Cardiac fibroblast (primary cell): ENCODE data around the gene ACBD3.

ENCODE experiments used
- DNase-seq, 2 donors: peaks; one replicate each; pipeline versions ENCODE4 v3.0.0 to v3.0.0-alpha.2; 2010; ENCODE audit warnings: low read depth in 2 of 2
- H3K4me3 ChIP-seq, 2 donors: replicated peaks in 1 of 2; 1 replicate in 1 of 2; 2 replicates in 1 of 2; pipeline ENCODE4 v1.5.1; 2011; ENCODE audit warnings: low read depth in 2 of 2, low read length in 2 of 2, mild to moderate bottlenecking in 2 of 2, moderate library complexity in 1 of 2
- TF ChIP-seq, protein P1 (sequence below): IDR thresholded peaks from one replicate; pipeline ENCODE4 v1.5.1; 2011; ENCODE audit warnings: low read depth, mild to moderate bottlenecking, low read length, inconsistent platforms

Gene ACBD3

DNA sequence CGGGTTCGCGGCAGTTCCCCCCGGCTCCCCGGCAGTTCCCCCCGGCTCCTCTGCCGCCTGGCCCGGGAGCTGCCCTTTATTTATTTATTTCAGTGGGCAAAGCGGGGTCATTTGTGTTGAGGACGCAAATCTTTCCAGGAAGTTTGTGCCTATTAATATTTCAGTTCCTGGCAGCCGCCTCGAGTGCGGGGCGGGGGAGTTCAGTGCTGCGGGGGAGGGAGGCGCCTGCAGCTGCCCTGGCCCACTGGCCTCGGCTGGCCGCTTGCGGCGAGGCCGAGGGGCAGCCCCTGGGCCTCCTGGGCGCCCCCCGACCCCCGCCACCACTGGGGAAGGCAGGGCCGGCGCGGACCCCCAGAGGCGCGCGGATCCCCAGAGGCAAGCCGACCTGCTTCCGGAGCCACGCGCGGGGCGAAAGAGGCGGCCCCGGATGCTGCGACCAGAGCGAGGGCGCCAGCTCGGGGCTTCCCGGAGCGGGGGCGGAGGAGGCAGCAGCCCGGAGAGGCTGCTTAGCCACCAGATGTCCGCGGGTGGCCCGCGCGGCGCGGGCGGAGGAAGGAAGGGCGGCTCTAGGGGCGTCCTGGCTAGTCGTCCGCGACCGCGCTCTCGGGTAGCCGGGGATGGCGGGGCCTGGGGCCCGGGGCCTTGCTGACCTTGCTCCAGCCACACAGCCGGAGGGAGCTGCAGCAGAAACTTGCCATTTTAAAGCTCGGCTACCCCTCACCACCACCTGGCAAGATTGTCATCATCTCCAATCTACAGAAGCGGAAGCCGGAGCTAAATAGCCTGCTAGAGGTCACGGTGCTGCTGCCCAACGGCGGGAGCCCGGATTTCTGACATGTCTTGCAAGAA, 76.1 kb downstream of the ACBD3 start:
- TF ChIP-seq, protein P1, sequence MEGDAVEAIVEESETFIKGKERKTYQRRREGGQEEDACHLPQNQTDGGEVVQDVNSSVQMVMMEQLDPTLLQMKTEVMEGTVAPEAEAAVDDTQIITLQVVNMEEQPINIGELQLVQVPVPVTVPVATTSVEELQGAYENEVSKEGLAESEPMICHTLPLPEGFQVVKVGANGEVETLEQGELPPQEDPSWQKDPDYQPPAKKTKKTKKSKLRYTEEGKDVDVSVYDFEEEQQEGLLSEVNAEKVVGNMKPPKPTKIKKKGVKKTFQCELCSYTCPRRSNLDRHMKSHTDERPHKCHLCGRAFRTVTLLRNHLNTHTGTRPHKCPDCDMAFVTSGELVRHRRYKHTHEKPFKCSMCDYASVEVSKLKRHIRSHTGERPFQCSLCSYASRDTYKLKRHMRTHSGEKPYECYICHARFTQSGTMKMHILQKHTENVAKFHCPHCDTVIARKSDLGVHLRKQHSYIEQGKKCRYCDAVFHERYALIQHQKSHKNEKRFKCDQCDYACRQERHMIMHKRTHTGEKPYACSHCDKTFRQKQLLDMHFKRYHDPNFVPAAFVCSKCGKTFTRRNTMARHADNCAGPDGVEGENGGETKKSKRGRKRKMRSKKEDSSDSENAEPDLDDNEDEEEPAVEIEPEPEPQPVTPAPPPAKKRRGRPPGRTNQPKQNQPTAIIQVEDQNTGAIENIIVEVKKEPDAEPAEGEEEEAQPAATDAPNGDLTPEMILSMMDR, result no peak
- peak overlapping the region; percentile 47 to 48 for H3K4me3 ChIP-seq
- peak; percentile 65 to 87 for DNase-seq

DNA sequence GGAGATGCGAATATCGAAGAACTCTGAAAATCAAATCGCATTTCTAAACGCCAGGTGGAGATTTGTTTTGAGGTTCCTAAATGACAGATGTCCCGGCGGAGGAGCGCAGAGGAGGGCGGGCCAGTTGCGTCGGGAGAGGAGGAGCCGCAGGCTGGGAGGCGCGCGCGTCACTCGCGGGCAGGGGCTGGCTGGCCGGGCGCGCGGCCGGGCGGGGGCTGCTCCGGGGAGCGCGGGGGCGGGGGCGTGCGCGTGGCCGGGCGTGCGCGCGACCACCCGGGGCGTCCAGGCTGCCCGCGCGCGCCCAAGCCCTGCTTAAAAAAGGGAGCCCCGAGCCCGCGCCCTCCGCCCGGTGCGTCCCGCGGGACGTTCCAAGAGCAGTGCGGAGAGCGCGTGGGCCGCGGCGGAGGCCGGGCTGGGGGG, 76.7 kb downstream of the ACBD3 start:
- peak; percentile 79 to 90 for DNase-seq
- TF ChIP-seq, protein P1, result no peak
- H3K4me3 ChIP-seq, result peak overlapping the region; percentile 47 to 48

DNA sequence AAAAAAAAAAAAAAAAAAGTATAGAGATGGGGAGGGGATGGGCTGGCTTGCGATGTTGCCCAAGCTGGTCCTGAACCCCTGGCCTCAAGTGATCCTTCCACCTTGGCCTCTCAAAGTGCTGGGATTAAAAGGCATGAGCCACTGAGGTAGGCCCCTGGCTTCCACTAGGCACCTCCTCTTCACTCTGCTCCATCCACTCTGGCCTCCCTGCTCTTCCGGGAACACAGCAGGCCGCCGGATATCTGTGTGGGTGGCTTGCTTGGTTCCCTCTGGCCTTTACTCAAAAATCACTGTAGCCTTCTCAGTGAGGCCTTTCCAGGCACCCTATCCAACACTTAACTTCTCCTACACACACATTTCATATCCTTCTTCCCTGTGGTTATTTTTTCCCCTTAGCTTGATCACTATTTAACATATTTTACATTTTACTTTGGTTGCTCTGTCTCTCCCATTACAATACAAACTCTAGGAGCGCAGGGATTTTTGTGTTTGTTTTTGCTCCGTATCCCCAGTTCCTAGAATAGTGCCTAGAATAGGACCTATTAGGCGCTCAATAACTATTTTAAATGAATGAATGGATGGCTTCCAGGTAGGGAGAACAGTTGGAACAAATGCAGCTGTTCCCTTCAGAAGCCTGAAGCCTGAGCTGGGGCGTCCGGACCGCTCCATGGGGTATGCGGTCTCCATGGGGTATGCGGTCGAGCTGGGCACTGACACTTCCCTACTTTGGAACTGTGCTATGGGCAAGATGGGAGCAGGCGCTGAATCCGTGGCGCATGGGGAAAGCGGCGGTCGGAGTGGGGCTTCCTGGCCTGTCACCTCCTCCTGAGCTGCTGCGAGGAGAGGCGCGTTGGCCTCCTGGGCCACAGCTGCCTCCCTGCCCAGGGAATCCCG, 77.4 kb downstream of the ACBD3 start:
- TF ChIP-seq, protein P1, result no peak

DNA sequence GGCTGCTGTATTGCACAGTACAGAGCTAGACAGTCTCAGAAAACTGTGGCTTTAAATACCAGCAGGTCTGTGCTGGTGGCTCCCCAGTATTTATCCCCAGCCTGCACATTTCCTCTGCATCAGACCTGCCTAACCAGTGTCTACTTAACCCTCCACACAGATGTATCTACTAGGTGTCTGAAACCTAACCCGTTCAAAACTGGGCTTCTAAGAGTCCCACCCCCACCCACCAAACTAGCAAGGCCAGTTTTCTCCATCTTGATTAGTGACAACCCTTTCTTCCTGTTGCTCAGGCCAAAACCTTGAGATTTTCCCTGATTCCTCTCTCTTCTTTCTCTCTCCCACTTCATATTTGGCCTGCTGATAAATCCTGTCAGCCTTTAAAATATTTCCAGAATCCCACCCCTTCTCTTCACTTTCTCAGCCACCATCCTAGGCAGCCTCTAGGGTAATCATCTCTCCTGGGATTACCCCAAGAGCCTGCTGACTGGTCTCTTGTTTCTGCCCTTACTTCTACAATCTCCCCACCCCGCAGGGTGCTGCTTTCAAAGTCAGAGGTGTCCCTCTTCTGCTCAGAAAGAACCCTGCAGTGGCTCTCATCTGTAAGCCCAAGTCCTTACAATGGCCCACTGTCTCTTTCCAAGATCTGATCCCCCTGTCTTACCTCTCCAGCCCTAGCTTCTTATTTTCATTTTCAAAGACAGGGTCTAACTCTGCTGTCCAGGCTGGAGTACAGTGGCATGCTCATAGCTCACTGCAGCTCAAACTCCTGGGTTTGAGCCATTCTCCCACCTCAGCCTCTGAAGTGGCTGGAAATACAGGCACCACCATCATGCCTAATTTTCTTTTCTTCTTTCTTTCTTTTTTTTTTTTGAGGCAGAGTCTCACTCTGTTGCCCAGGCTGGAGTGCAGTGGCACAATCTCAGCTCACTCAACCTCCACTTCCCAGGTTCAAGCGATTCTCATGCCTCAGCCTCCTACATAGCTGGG, 78.8 kb downstream of the ACBD3 start:
- H3K4me3 ChIP-seq, result no peak overlapping the region
- DNase-seq, result no peak
- TF ChIP-seq, protein P1, result no peak

More for the DNA sequence above, 77.4 kb downstream of the ACBD3 start:
- peak; percentile 61 to 86 for DNase-seq
- peak overlapping the region; percentile 44 to 48 for H3K4me3 ChIP-seq

DNA sequence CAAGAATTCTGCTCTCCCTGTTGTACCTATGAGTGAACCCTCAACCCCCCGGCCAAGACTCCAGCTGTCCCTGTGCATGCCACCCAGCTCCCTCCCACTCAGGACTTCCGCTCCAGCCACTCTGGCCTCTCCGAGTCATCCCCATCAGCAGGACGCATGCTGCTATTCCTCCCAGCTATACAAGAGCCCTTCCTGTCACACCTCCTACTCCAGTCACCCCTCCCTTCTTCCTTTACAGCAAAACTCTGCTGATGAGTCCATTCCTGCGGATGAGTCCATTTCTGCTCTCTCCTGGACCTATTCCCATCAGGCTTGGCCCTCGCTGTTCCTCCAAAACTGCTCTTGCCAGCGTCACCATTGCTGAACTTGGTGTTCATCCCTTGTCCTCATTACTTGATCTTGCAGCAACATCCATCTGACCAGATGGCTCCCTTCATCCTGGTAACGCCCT, 81.8 kb downstream of the ACBD3 start:
- TF ChIP-seq, protein P1, result no peak
- no peak overlapping the region for H3K4me3 ChIP-seq
- peak; percentile 39 to 59 for DNase-seq
